ENCODE measurements around the gene PDGFD. TPM values are rescaled to one million over a fixed set of nuclear protein-coding genes. Genes with fewer than 3 reads are reported as not detected.

PDGFD gene
- total and polyA plus RNA-seq, 2 donors (not counting 3 experiments of a cell fraction or from before 2014, with no cell fraction given): 6.3 to 13.1 TPM

GRCh38 chr11:103964390-103964789, 199.6 kb downstream of the PDGFD start:
- FAIRE-seq (no peak), DNase-seq (ENCODE audit: low read depth, low spot score) (no peak)
- no peaks in the 10 kb centered on the region for H3K4me1 ChIP-seq (ENCODE audit: control insufficient read depth, extremely low read depth, insufficient read depth, low read length)
- no peaks in the 10 kb centered on the region for H3K9me3 ChIP-seq (replicated peaks; ENCODE audit: control insufficient read depth, insufficient read depth, low read length)
- no peak overlapping the region for H3K9ac ChIP-seq (replicated peaks; ENCODE audit: extremely low read depth, insufficient read depth, low read length)
- POLR2A ChIA-PET: no interaction called here
- CTCF ChIA-PET: interaction anchor here (1.5 to 2.0 kb wide), 2 partner anchors 12 to 15 kb away, joined by 3 to 6 read pairs; no protein-coding TSS in a partner anchor
- no peaks in the 10 kb centered on the region for H3K79me2 ChIP-seq (ENCODE audit: control insufficient read depth, insufficient read depth, low read length)
- H3K4me2 ChIP-seq (ENCODE audit: insufficient read depth, low read length): no peak overlapping the region
- BruUV-seq (replicated peaks): no TSS peak
- H3K4me3 ChIP-seq (replicated peaks in 1 of 3; ENCODE audit: insufficient read depth in 1 of 3, low read depth in 1 of 3, low read length in 3 of 3): no peak overlapping the region
- no peak overlapping the region for H2AFZ ChIP-seq (ENCODE audit: low read depth, low read length)
- H4K20me1 ChIP-seq (replicated peaks; ENCODE audit: control insufficient read depth, extremely low read depth, insufficient read depth, low read length): no peaks in the 10 kb centered on the region
- H3K27ac ChIP-seq (ENCODE audit: insufficient read depth, low read depth, low read length): no peak overlapping the region
- H3K27me3 ChIP-seq (ENCODE audit: control insufficient read depth in 2 of 2, insufficient read depth in 2 of 2, low read length in 2 of 2): no peaks in the 10 kb centered on the region
- intact Hi-C loops (cut with micrococcal nuclease): no loop called here
- TF ChIP-seq FOS (IDR thresholded peaks at IDR 0.05; ENCODE audit: borderline replicate concordance, insufficient read depth, low read length) (no peak), EZH2 (IDR thresholded peaks at IDR 0.05; ENCODE audit: borderline replicate concordance, low read depth, low read length, severe bottlenecking) (no peak), CTCF (IDR thresholded peaks at IDR 0.05; ENCODE audit: extremely low read depth in 1 of 2, insufficient read depth in 1 of 2, low read depth in 1 of 2, low read length in 2 of 2) (no peak), POLR2AphosphoS5 (IDR thresholded peaks at IDR 0.05; ENCODE audit: insufficient read depth, low read depth, low read length) (no peak), JUN (IDR thresholded peaks at IDR 0.05; ENCODE audit: borderline replicate concordance, insufficient read depth, insufficient read length, low read depth) (no peak), GATA2 (IDR thresholded peaks at IDR 0.05; ENCODE audit: insufficient read depth, insufficient read length, low read depth, low read length) (no peak), MYC (IDR thresholded peaks at IDR 0.05; ENCODE audit: low read depth, low read length) (no peak), POLR2A (IDR thresholded peaks at IDR 0.05; ENCODE audit: low read depth, low read length) (no peak)
- dilution Hi-C loops (cut with MboI; ENCODE audit: extremely low pct_ligation_motif_present, low sequenced_read_pairs): no loop called here
- no peaks in the 10 kb centered on the region for H3K9me1 ChIP-seq (replicated peaks; ENCODE audit: control insufficient read depth, extremely low read depth, insufficient read depth, low read length)
- no peaks in the 10 kb centered on the region for H3K36me3 ChIP-seq (ENCODE audit: control insufficient read depth in 2 of 2, extremely low read depth in 1 of 2, insufficient read depth in 2 of 2, low read length in 2 of 2)

Data from endothelial cell of umbilical vein (primary cell).